ENCODE results near the gene DLL4. TPM values are rescaled to one million over a fixed set of nuclear protein-coding genes. Genes with fewer than 3 reads are reported as not detected.
A peak's percentile ranks its signal among the peaks of the same experiment; 100 is the strongest.
"Not testable (repeated sequence)": the region's sequence is repeated elsewhere in the genome, so short reads cannot be mapped to it uniquely, and the experiment has no call there.

Gene DLL4
- total RNA-seq, 1 donor from 2014 or later, result 43.9 TPM

GRCh38 chr15:40958723-40959122, 29.6 kb downstream of the DLL4 start:
- DNase-seq (ENCODE audit: low read depth, low spot score), result no peak

GRCh38 chr15:40959331-40960141, 30.4 kb downstream of the DLL4 start:
- no peak for DNase-seq (ENCODE audit: low read depth, low spot score)

- DNase-seq (ENCODE audit: low read depth, low spot score), result no peak
Observed at GRCh38 chr15:40960151-40960885, 31.2 kb downstream of the DLL4 start.

- no peak for DNase-seq (ENCODE audit: low read depth, low spot score)
Observed at GRCh38 chr15:40960925-40961324, 31.8 kb downstream of the DLL4 start.

GRCh38 chr15:40961740-40962139, 32.6 kb downstream of the DLL4 start:
- not testable (repeated sequence) for DNase-seq (ENCODE audit: low read depth, low spot score)

GRCh38 chr15:40962317-40962716, 33.2 kb downstream of the DLL4 start:
- DNase-seq (ENCODE audit: low read depth, low spot score), result not testable (repeated sequence)

- no peak for DNase-seq (ENCODE audit: low read depth, low spot score)
Observed at GRCh38 chr15:40963201-40963600, 34.1 kb downstream of the DLL4 start.

GRCh38 chr15:40964006-40964405, 34.9 kb downstream of the DLL4 start:
- no peak for DNase-seq (ENCODE audit: low read depth, low spot score)

- no peak for DNase-seq (ENCODE audit: low read depth, low spot score)
Observed at GRCh38 chr15:40964634-40965033, 35.5 kb downstream of the DLL4 start.

- no peak for DNase-seq (ENCODE audit: low read depth, low spot score)
Observed at GRCh38 chr15:40968290-40969085, 39.3 kb downstream of the DLL4 start.

- no peak for DNase-seq (ENCODE audit: low read depth, low spot score)
Observed at GRCh38 chr15:40969363-40969762, 40.2 kb downstream of the DLL4 start.

GRCh38 chr15:40974879-40975278, 45.7 kb downstream of the DLL4 start:
- DNase-seq (ENCODE audit: low read depth, low spot score), result no peak

GRCh38 chr15:40976819-40977218, 47.7 kb downstream of the DLL4 start:
- DNase-seq (ENCODE audit: low read depth, low spot score), result no peak

GRCh38 chr15:40978141-40978540, 49.0 kb downstream of the DLL4 start:
- DNase-seq (ENCODE audit: low read depth, low spot score), result no peak

GRCh38 chr15:40978562-40978961, 49.4 kb downstream of the DLL4 start:
- DNase-seq (ENCODE audit: low read depth, low spot score), result no peak

GRCh38 chr15:40981186-40981585, 52.0 kb downstream of the DLL4 start:
- no peak for DNase-seq (ENCODE audit: low read depth, low spot score)

GRCh38 chr15:40982855-40983254, 53.7 kb downstream of the DLL4 start:
- DNase-seq (ENCODE audit: low read depth, low spot score), result peak; percentile 78

GRCh38 chr15:40984406-40984805, 55.3 kb downstream of the DLL4 start:
- DNase-seq (ENCODE audit: low read depth, low spot score), result no peak

- no peak for DNase-seq (ENCODE audit: low read depth, low spot score)
Observed at GRCh38 chr15:40984964-40985363, 55.8 kb downstream of the DLL4 start.

- DNase-seq (ENCODE audit: low read depth, low spot score), result no peak
Observed at GRCh38 chr15:40985541-40986330, 56.6 kb downstream of the DLL4 start.

- no peak for DNase-seq (ENCODE audit: low read depth, low spot score)
Observed at GRCh38 chr15:40986820-40987219, 57.7 kb downstream of the DLL4 start.
